ENCODE results near the gene NR2E1.

NR2E1 gene

GRCh38 chr6:108123946-108124345 is 41.9 kb upstream of the NR2E1 start:
- no peak for TF ChIP-seq CTCF (IDR thresholded peaks at IDR 0.05; ENCODE audit: low read depth, low read length, missing control alignments)
- H3K27ac ChIP-seq: no peak overlapping the region
- H3K27me3 ChIP-seq (replicated peaks): peaks cover 29% of the 10 kb centered on the region
- no peak for DNase-seq
- no peaks in the 10 kb centered on the region for H3K36me3 ChIP-seq (replicated peaks)
- in situ Hi-C loops (cut with HindIII; ENCODE audit: low pct_ligation_motif_present, low sequenced_read_pairs): loop anchor here (25.0 kb wide), 1 partner anchor 363 kb away; no protein-coding TSS in a partner anchor
- H3K4me3 ChIP-seq (ENCODE audit: low read depth, low read length): no peak overlapping the region

- H3K27me3 ChIP-seq (replicated peaks): peaks cover 13% of the 10 kb centered on the region
- DNase-seq: no peak
- H3K36me3 ChIP-seq (replicated peaks): no peaks in the 10 kb centered on the region
- no peak overlapping the region for H3K27ac ChIP-seq
- TF ChIP-seq CTCF (IDR thresholded peaks at IDR 0.05; ENCODE audit: low read depth, low read length, missing control alignments): no peak
- in situ Hi-C loops (cut with HindIII; ENCODE audit: low pct_ligation_motif_present, low sequenced_read_pairs): no loop called here
- H3K4me3 ChIP-seq (ENCODE audit: low read depth, low read length): no peak overlapping the region
These were observed 38.8 kb upstream of the NR2E1 start for GRCh38 chr6:108127056-108127455.

GRCh38 chr6:108127826-108128225 is 38.0 kb upstream of the NR2E1 start:
- in situ Hi-C loops (cut with HindIII; ENCODE audit: low pct_ligation_motif_present, low sequenced_read_pairs): no loop called here
- H3K27ac ChIP-seq: peak overlapping the region; percentile 45
- H3K4me3 ChIP-seq (ENCODE audit: low read depth, low read length): no peak overlapping the region
- no peak for TF ChIP-seq CTCF (IDR thresholded peaks at IDR 0.05; ENCODE audit: low read depth, low read length, missing control alignments)
- peaks cover 10% of the 10 kb centered on the region for H3K27me3 ChIP-seq (replicated peaks)
- DNase-seq: peak; percentile 91
- H3K36me3 ChIP-seq (replicated peaks): no peaks in the 10 kb centered on the region

GRCh38 chr6:108130262-108130661 is 35.6 kb upstream of the NR2E1 start:
- in situ Hi-C loops (cut with HindIII; ENCODE audit: low pct_ligation_motif_present, low sequenced_read_pairs): no loop called here
- no peak overlapping the region for H3K27ac ChIP-seq
- no peaks in the 10 kb centered on the region for H3K36me3 ChIP-seq (replicated peaks)
- DNase-seq: no peak
- H3K4me3 ChIP-seq (ENCODE audit: low read depth, low read length): no peak overlapping the region
- no peaks in the 10 kb centered on the region for H3K27me3 ChIP-seq (replicated peaks)
- no peak for TF ChIP-seq CTCF (IDR thresholded peaks at IDR 0.05; ENCODE audit: low read depth, low read length, missing control alignments)

GRCh38 chr6:108132863-108133262 is 33.0 kb upstream of the NR2E1 start:
- Histone ChIP-seq H3K27ac (no peak overlapping the region), H3K27me3 (replicated peaks) (no peaks in the 10 kb centered on the region), H3K4me3 (ENCODE audit: low read depth, low read length) (no peak overlapping the region), H3K36me3 (replicated peaks) (no peaks in the 10 kb centered on the region)
- in situ Hi-C loops (cut with HindIII; ENCODE audit: low pct_ligation_motif_present, low sequenced_read_pairs): no loop called here
- no peak for TF ChIP-seq CTCF (IDR thresholded peaks at IDR 0.05; ENCODE audit: low read depth, low read length, missing control alignments)
- DNase-seq: no peak

GRCh38 chr6:108133594-108134179 is 32.1 kb upstream of the NR2E1 start:
- in situ Hi-C loops (cut with HindIII; ENCODE audit: low pct_ligation_motif_present, low sequenced_read_pairs): no loop called here
- no peak for TF ChIP-seq CTCF (IDR thresholded peaks at IDR 0.05; ENCODE audit: low read depth, low read length, missing control alignments)
- H3K27me3 ChIP-seq (replicated peaks): no peaks in the 10 kb centered on the region

More at GRCh38 chr6:108133594-108134179, 32.1 kb upstream of the NR2E1 start:
- peak overlapping the region; percentile 18 for H3K27ac ChIP-seq
- H3K36me3 ChIP-seq (replicated peaks): no peaks in the 10 kb centered on the region
- H3K4me3 ChIP-seq (ENCODE audit: low read depth, low read length): peak overlapping the region; percentile 45
- DNase-seq: peak; percentile 88

Data from brain microvascular endothelial cell (primary cell).